ENCODE measurements around the gene DHX35.

- TF ChIP-seq YY1 (IDR thresholded peaks at IDR 0.05; ENCODE audit: insufficient read depth, insufficient read length) = no peak
- no peak for TF ChIP-seq ZNF274 (IDR thresholded peaks at IDR 0.05; ENCODE audit: low read depth, low read length)
- no peak for TF ChIP-seq SUZ12 (IDR thresholded peaks at IDR 0.05; ENCODE audit: extremely low read depth, insufficient read depth, insufficient read length)
Measured at GRCh38 chr20:39075731-39076130, 113.6 kb downstream of the DHX35 start.
